ENCODE data around the gene RRBP1.
"Not testable (repeated sequence)": the region's sequence is repeated elsewhere in the genome, so short reads cannot be mapped to it uniquely, and the experiment has no call there.

RRBP1 gene

GRCh38 chr20:17659801-17660200 is 22.2 kb downstream of the RRBP1 start:
- no peak for DNase-seq

GRCh38 chr20:17659344-17659743 is 22.7 kb downstream of the RRBP1 start:
- DNase-seq, result not testable (repeated sequence)

- DNase-seq, result no peak
Measured at GRCh38 chr20:17658648-17658993, 23.4 kb downstream of the RRBP1 start.

- DNase-seq, result no peak
Measured at GRCh38 chr20:17657898-17658647, 24.0 kb downstream of the RRBP1 start.

- DNase-seq, result no peak
Measured at GRCh38 chr20:17657079-17657825, 24.8 kb downstream of the RRBP1 start.

GRCh38 chr20:17655865-17656479 is 26.1 kb downstream of the RRBP1 start:
- DNase-seq, result no peak

- no peak for DNase-seq
Measured at GRCh38 chr20:17655286-17655651, 26.8 kb downstream of the RRBP1 start.

- DNase-seq, result no peak
Measured at GRCh38 chr20:17654649-17655285, 27.3 kb downstream of the RRBP1 start.

GRCh38 chr20:17653835-17654648 is 28.0 kb downstream of the RRBP1 start:
- DNase-seq, result no peak

GRCh38 chr20:17652411-17652810 is 29.6 kb downstream of the RRBP1 start:
- no peak for DNase-seq

GRCh38 chr20:17651760-17652388 is 30.2 kb downstream of the RRBP1 start:
- DNase-seq, result no peak

- DNase-seq, result no peak
Measured at GRCh38 chr20:17651129-17651759, 30.8 kb downstream of the RRBP1 start.

GRCh38 chr20:17650301-17651128 is 31.5 kb downstream of the RRBP1 start:
- no peak for DNase-seq

- DNase-seq, result peak; percentile 25 to 45
Measured at GRCh38 chr20:17648791-17649730, 33.0 kb downstream of the RRBP1 start.

GRCh38 chr20:17648315-17648646 is 33.8 kb downstream of the RRBP1 start:
- no peak for DNase-seq

GRCh38 chr20:17647391-17648314 is 34.4 kb downstream of the RRBP1 start:
- no peak for DNase-seq

GRCh38 chr20:17646961-17647301 is 35.1 kb downstream of the RRBP1 start:
- DNase-seq, result no peak

GRCh38 chr20:17646209-17646960 is 35.7 kb downstream of the RRBP1 start:
- DNase-seq, result no peak

All from CD4-positive, alpha-beta T cell treated with Interferon alpha-2 for 1 hour (primary cell).